ENCODE data around the gene TYW1. TPM values are rescaled to one million over a fixed set of nuclear protein-coding genes. Genes with fewer than 3 reads are reported as not detected.
"Not testable (repeated sequence)": the region's sequence is repeated elsewhere in the genome, so short reads cannot be mapped to it uniquely, and the experiment has no call there.

TYW1 gene
- total RNA-seq, 1 experiment from 2014 or later, result 15.3 TPM

DNA sequence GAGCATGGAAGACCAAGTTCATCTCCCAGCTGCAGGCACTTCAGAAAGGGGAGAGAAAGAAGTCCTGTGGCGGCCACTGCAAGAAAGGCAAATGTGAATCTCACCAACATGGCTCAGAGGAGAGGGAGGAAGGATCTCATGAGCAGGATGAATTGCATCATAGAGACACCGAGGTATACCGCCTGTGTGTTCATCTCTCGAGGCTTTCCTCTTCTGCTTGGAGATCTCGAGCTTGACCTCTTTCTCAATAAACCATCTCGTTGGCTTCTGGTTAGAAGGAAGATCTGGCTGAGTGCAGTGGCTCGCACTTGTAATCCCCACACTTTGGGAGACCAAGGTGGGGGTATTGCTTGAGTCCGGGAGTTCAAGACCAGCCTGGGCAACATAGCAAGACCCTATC lies 21.3 kb downstream of the TYW1 start:
- CTCF ChIA-PET; H3K9me3 Mint-ChIP-seq; ATAC-seq; H3K4me3 Mint-ChIP-seq; H3K27ac Mint-ChIP-seq; POLR2A ChIA-PET; H3K27me3 Mint-ChIP-seq (ENCODE audit: low read depth); H3K4me1 Mint-ChIP-seq; DNase-seq (ENCODE audit: low spot score): not testable (repeated sequence)
- H3K36me3 Mint-ChIP-seq, result peaks cover 55% of the 10 kb centered on the region

GRCh38 chr7:67018940-67019339 lies 22.3 kb downstream of the TYW1 start:
- ChIA-PET CTCF (no interaction called here), POLR2A (no interaction called here)
- DNase-seq (ENCODE audit: low spot score) (no peak), ATAC-seq (no peak)
- peaks cover 50% of the 10 kb centered on the region for H3K36me3 Mint-ChIP-seq
- H3K27me3 Mint-ChIP-seq (ENCODE audit: low read depth), result no peaks in the 10 kb centered on the region
- H3K27ac Mint-ChIP-seq, result no peak overlapping the region
- H3K4me3 Mint-ChIP-seq, result no peak overlapping the region
- TF ChIP-seq NR3C1 (CRISPR knock-in tag; conservative IDR thresholded peaks at IDR 0.05; ENCODE audit: low read depth), result no peak
- TF ChIP-seq, protein P1, sequence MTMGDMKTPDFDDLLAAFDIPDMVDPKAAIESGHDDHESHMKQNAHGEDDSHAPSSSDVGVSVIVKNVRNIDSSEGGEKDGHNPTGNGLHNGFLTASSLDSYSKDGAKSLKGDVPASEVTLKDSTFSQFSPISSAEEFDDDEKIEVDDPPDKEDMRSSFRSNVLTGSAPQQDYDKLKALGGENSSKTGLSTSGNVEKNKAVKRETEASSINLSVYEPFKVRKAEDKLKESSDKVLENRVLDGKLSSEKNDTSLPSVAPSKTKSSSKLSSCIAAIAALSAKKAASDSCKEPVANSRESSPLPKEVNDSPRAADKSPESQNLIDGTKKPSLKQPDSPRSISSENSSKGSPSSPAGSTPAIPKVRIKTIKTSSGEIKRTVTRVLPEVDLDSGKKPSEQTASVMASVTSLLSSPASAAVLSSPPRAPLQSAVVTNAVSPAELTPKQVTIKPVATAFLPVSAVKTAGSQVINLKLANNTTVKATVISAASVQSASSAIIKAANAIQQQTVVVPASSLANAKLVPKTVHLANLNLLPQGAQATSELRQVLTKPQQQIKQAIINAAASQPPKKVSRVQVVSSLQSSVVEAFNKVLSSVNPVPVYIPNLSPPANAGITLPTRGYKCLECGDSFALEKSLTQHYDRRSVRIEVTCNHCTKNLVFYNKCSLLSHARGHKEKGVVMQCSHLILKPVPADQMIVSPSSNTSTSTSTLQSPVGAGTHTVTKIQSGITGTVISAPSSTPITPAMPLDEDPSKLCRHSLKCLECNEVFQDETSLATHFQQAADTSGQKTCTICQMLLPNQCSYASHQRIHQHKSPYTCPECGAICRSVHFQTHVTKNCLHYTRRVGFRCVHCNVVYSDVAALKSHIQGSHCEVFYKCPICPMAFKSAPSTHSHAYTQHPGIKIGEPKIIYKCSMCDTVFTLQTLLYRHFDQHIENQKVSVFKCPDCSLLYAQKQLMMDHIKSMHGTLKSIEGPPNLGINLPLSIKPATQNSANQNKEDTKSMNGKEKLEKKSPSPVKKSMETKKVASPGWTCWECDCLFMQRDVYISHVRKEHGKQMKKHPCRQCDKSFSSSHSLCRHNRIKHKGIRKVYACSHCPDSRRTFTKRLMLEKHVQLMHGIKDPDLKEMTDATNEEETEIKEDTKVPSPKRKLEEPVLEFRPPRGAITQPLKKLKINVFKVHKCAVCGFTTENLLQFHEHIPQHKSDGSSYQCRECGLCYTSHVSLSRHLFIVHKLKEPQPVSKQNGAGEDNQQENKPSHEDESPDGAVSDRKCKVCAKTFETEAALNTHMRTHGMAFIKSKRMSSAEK (CRISPR knock-in tag; IDR thresholded peaks at IDR 0.05; ENCODE audit: borderline replicate concordance), result no peak
- H3K9me3 Mint-ChIP-seq, result no peaks in the 10 kb centered on the region
- no peaks in the 10 kb centered on the region for H3K4me1 Mint-ChIP-seq

GRCh38 chr7:67019562-67020390 lies 23.1 kb downstream of the TYW1 start:
- Mint-ChIP-seq H3K4me1 (no peaks in the 10 kb centered on the region), H3K27me3 (ENCODE audit: low read depth) (no peaks in the 10 kb centered on the region), H3K36me3 (peaks cover 45% of the 10 kb centered on the region), H3K4me3 (no peak overlapping the region), H3K9me3 (no peaks in the 10 kb centered on the region), H3K27ac (no peak overlapping the region)
- POLR2A ChIA-PET, result no interaction called here
- no peak for DNase-seq (ENCODE audit: low spot score)
- CTCF ChIA-PET, result no interaction called here
- ATAC-seq, result no peak
- TF ChIP-seq, protein P2, sequence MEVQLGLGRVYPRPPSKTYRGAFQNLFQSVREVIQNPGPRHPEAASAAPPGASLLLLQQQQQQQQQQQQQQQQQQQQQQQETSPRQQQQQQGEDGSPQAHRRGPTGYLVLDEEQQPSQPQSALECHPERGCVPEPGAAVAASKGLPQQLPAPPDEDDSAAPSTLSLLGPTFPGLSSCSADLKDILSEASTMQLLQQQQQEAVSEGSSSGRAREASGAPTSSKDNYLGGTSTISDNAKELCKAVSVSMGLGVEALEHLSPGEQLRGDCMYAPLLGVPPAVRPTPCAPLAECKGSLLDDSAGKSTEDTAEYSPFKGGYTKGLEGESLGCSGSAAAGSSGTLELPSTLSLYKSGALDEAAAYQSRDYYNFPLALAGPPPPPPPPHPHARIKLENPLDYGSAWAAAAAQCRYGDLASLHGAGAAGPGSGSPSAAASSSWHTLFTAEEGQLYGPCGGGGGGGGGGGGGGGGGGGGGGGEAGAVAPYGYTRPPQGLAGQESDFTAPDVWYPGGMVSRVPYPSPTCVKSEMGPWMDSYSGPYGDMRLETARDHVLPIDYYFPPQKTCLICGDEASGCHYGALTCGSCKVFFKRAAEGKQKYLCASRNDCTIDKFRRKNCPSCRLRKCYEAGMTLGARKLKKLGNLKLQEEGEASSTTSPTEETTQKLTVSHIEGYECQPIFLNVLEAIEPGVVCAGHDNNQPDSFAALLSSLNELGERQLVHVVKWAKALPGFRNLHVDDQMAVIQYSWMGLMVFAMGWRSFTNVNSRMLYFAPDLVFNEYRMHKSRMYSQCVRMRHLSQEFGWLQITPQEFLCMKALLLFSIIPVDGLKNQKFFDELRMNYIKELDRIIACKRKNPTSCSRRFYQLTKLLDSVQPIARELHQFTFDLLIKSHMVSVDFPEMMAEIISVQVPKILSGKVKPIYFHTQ (CRISPR knock-in tag; IDR thresholded peaks at IDR 0.05), result no peak
- TF ChIP-seq ATF1 (CRISPR knock-in tag; IDR thresholded peaks at IDR 0.05), result no peak
- no peak for TF ChIP-seq ZNF281 (CRISPR knock-in tag; IDR thresholded peaks at IDR 0.05)
- no peak for TF ChIP-seq TEAD1 (CRISPR knock-in tag; IDR thresholded peaks at IDR 0.05)
- no peak for TF ChIP-seq ZNF512 (CRISPR knock-in tag; IDR thresholded peaks at IDR 0.05; ENCODE audit: borderline replicate concordance)
- TF ChIP-seq USF2 (CRISPR knock-in tag; IDR thresholded peaks at IDR 0.05), result no peak
- no peak for TF ChIP-seq ELF4 (CRISPR knock-in tag; IDR thresholded peaks at IDR 0.05; ENCODE audit: low read depth)
- TF ChIP-seq, protein P3, sequence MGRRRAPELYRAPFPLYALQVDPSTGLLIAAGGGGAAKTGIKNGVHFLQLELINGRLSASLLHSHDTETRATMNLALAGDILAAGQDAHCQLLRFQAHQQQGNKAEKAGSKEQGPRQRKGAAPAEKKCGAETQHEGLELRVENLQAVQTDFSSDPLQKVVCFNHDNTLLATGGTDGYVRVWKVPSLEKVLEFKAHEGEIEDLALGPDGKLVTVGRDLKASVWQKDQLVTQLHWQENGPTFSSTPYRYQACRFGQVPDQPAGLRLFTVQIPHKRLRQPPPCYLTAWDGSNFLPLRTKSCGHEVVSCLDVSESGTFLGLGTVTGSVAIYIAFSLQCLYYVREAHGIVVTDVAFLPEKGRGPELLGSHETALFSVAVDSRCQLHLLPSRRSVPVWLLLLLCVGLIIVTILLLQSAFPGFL (CRISPR knock-in tag; IDR thresholded peaks at IDR 0.05; ENCODE audit: borderline replicate concordance), result no peak
- TF ChIP-seq ZNF317 (CRISPR knock-in tag; IDR thresholded peaks at IDR 0.05; ENCODE audit: borderline replicate concordance, low read depth), result no peak
- no peak for TF ChIP-seq NR3C1 (CRISPR knock-in tag; conservative IDR thresholded peaks at IDR 0.05; ENCODE audit: low read depth)
- TF ChIP-seq, protein P4, sequence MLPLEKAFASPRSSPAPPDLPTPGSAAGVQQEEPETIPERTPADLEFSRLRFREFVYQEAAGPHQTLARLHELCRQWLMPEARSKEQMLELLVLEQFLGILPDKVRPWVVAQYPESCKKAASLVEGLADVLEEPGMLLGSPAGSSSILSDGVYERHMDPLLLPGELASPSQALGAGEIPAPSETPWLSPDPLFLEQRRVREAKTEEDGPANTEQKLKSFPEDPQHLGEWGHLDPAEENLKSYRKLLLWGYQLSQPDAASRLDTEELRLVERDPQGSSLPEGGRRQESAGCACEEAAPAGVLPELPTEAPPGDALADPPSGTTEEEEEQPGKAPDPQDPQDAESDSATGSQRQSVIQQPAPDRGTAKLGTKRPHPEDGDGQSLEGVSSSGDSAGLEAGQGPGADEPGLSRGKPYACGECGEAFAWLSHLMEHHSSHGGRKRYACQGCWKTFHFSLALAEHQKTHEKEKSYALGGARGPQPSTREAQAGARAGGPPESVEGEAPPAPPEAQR (CRISPR knock-in tag; IDR thresholded peaks at IDR 0.05), result no peak
- TF ChIP-seq, protein P5, sequence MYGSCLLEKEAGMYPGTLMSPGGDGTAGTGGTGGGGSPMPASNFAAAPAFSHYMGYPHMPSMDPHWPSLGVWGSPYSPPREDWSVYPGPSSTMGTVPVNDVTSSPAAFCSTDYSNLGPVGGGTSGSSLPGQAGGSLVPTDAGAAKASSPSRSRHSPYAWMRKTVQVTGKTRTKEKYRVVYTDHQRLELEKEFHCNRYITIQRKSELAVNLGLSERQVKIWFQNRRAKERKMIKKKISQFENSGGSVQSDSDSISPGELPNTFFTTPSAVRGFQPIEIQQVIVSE (CRISPR knock-in tag; IDR thresholded peaks at IDR 0.05; ENCODE audit: borderline replicate concordance), result no peak
